ENCODE results near the gene CDK11B.
"Not testable (repeated sequence)": the region's sequence is repeated elsewhere in the genome, so short reads cannot be mapped to it uniquely, and the experiment has no call there.

The CDK11B gene

DNA sequence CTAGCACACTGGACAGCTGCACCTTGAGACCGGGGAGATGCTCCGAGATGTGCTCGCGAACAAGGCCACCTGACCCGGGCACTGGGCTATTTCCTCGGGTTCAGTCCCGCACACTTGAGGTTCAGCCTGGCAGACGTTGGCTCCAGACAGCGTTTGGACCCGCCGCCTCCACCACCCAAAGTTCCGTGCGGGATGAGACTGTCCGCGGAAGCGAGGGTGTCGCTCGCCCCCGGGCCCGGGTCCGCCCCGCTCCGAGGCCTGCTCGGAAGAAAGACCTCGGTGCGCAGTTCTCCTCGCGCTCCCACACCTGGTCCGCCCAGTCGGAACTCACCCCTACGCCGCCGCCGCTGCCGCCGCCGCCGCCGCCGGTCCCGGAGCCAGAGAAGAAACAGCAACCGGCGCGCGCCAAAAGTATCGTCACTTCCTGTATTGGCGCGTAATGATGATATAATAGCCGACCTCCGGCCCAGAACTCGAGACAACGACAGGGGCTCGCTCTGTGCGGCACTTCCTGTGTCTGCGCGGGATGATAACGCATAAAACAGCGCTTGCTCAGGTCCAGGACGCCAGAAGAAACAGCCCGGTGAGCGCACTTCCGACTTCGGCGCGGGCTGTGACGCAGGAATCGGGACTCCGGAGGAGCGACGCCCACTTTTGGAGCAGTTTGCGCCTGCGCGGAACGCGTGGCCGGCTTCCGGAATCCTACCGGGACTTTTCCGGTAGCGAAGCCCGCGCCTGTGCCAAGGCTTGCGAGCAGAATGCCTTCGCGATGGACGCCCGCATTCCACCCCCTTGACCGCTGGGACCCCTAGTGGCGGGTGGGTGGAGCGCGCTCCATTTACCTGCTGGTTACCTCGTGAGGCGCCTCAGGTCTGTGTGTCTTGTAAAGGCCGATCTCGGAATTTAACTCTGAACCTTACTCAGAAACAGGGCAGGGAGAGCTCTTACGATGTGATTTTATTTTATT lies at the start of gene CDK11B:
TSS of gene CDK11B (minus strand) at position 422 of the 967 bp plus-strand sequence. CDS start 1,519 bp downstream, outside the sequence.
- DNase-seq (ENCODE audit: low read depth in 2 of 2), result peak; percentile 95 to 98

DNA sequence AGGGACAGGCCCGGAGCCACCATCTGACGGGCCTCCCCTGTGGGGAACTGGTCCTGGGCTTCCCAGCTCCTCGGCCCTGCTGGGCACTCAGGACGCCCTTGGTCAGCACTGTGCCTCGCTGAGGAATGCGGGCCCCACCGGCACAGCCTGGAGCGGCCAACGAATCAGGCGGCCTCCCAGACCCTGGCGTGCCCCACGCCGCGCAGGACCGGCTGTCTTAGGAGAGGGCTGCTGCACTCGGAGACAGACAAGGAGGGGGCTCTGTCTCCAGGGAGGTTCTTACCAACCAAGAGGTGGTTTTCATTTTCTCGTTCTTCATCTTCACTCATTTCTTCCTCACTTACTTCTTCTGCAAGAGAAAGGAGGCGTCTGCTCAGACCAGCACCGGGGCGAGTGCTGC lies 49.1 kb upstream of the CDK11B start:
- DNase-seq (ENCODE audit: low read depth in 2 of 2), result not testable (repeated sequence)

DNA sequence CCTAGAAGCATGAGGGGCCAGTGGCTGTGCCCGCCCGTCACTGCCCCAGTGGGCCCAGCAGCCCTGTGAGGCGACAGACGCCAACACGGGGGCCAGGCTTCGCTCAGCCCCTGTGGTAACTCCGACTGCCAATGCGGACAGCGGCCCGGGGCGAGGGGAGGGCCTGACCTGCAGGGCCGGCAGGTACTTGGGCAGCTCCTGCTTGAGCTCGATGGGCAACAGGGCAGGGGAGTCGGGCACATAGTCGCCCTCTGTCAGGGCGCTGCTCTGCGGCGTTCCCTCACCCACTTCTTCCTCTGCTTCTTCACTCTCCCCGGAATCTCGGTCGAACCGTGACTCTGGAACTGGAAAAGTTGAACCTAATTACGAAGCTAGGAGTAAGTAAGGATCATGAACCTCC lies 48.4 kb upstream of the CDK11B start:
- not testable (repeated sequence) for DNase-seq (ENCODE audit: low read depth in 2 of 2)

DNA sequence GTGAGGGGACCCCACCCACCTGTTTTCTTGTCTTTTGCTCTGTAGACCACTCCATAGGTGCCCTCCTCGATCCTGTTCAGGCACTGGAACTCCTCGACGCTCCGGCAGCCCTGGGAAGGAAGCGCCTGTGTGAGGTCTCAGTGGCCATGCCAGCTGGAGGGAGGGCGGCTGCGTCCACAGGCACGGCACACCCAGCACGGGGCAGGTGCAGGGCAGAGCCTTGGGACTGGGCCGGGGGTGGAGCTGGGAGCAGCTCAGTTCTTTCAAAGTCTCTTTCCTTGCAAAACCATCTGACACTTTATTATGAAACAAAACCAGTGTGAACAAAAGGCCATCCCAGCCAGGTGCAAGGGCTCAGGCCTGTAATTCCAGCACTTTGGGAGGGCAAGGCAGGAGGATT lies 46.8 kb upstream of the CDK11B start:
- not testable (repeated sequence) for DNase-seq (ENCODE audit: low read depth in 2 of 2)

DNA sequence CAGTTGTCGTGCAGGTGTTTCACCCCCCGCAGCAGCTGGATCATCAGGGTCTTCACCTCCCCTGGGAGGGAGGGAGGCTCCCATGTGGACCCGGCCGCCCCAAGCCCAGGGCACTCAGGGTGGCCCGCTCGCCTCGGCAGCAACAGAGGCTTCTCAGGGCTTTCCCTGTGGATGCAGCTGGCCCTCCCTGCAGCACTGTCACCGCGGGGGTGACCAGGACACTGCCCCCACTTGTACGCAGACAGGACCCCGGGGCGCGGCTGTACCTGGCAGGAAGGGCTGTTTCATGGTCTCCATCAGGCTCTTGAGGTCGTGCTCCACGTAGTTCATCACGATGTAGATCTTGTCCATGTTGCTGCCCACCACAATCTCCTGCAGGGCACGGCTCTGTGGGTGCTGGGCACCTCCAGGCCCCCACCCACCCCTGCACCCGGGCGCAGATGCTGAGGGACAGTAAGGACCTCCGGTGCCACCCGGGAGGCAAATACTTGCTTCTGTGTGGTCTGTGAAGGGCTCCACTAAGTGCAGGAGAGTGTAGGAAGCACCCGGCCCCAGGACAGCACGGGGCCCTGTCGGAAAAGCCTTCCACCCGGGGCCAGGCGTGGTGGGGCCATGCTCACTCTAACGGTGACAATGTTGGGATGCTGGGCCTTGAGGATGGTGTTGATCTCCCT lies 45.6 kb upstream of the CDK11B start:
- not testable (repeated sequence) for DNase-seq (ENCODE audit: low read depth in 2 of 2)

DNA sequence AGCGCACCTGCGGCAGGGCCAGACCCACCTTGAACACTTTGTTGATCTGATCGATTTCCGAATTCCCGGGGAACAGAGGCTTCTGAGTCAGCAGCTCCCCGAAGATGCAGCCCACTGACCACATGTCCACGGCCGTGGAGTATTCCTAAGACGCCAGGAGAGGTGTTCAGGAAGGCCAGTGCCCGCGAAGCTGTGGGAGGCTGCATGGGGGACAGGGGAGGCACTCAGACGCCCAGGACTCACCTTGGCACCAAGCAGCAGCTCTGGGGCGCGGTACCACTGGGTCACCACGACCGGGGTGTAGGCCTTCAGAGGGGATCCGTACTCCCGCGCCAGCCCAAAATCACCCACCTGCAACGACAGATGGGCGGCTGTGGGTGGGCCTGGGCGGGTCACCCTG lies 45.0 kb upstream of the CDK11B start:
- DNase-seq (ENCODE audit: low read depth in 2 of 2), result no peak

DNA sequence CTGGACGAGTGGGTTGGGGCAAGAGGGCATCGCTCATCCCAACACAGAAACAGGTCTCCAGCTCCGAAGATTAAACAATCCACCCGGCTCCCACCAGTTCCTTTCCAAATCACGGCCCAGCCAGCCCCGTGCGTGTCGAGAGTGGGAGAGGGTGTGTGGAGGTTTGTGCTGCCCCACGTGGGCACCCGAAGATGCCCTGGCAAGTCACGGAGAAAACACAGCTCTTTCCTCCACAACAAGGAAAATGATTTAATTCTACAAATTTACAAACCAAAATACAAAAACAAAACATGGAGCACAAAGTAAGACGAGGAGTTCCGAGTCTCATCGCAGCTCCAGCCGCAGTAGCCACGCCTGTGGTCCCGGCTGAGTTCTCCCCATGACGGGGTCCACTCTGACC lies 43.7 kb upstream of the CDK11B start:
- not testable (repeated sequence) for DNase-seq (ENCODE audit: low read depth in 2 of 2)

DNA sequence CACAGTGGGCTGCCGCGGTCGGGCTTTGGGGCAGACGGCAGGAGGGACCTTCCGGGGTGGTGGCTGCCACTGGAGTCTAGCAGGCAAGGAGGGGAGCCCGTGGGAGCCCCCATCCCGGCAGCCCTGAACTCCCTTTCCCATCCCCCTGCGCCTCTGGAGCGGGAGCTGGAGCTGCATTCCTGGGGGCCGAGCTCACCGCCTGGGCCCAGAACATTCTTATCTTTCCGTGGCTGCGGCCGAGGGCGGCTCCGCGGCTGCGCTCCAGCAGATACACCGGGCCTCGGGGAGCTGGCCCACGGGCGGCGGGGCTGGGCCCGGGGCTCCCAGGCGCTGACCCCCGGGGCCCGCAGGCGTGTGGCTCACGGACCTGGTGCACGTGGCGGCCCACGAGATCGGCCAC lies 41.8 kb upstream of the CDK11B start:
- not testable (repeated sequence) for DNase-seq (ENCODE audit: low read depth in 2 of 2)

DNA sequence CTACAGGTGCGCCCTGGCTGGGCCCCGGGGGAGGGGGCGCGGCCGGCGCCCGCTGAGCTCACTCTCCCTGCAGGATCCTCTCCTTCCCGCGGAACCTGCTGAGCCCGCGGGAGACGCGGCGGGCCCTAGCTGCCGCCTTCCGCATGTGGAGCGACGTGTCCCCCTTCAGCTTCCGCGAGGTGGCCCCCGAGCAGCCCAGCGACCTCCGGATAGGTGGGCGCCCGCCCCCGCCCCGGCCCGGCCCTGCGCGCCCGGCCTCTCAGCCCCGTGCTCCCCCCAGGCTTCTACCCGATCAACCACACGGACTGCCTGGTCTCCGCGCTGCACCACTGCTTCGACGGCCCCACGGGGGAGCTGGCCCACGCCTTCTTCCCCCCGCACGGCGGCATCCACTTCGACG lies 41.3 kb upstream of the CDK11B start:
- not testable (repeated sequence) for DNase-seq (ENCODE audit: low read depth in 2 of 2)

DNA sequence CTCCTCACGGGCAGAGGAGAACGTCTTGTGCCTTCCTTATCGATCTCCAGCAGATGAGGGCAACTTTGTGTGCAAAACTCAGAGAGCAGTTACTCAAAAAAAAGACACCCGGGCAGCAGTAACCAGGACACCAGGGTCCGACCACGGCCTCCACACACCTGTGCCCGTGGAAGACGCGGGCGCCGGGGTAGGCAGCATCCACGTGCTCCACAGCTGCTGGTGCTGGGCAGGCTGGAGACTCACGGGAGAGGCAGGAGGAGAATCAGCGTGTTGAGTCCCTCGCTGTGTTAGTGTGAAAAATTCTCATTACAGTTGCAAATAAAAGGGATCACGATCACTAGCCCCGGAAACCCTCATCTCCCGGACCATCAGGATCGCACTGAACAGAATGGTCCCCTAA lies 40.3 kb upstream of the CDK11B start:
- not testable (repeated sequence) for DNase-seq (ENCODE audit: low read depth in 2 of 2)

DNA sequence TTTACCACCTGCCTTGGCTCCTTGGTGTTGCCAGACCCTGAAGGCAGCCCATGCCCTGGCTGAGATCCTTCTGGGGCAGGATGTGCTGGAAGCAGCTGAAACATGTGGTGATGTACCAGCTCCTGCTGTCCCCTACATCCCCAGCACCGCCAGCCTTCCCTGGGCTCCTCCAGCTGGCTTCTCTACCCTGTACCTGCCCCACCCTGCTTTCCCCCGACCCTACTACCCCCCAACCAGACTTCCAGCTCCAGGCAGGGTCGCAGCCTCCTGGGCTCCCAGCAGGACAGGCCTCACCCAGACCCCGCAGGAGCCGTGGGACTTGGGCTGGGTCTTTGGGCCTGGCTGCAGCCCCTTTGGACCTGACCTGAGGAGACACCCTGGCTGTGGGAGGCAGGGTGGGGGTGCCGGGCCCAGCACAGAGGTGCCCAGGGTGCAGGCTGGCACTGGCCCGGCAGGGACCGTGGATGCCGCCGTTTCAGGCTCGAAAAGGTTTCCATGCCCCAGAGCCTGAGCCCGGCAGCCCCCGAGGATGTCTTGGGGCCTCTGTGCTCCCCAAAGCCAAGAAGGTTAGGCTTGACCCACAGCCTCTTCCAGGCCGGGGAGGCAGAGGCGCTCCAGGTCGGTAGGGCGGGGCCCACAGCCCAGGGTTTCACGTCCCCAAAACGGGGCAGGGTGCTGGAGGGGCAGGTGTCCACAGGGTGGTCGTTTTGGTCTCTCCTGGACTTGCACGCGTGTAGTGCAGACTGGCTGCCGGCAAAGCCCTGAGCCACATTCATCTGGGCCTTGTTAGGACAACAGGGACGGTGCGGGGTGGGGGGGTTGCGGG lies 38.8 kb upstream of the CDK11B start:
- not testable (repeated sequence) for DNase-seq (ENCODE audit: low read depth in 2 of 2)

DNA sequence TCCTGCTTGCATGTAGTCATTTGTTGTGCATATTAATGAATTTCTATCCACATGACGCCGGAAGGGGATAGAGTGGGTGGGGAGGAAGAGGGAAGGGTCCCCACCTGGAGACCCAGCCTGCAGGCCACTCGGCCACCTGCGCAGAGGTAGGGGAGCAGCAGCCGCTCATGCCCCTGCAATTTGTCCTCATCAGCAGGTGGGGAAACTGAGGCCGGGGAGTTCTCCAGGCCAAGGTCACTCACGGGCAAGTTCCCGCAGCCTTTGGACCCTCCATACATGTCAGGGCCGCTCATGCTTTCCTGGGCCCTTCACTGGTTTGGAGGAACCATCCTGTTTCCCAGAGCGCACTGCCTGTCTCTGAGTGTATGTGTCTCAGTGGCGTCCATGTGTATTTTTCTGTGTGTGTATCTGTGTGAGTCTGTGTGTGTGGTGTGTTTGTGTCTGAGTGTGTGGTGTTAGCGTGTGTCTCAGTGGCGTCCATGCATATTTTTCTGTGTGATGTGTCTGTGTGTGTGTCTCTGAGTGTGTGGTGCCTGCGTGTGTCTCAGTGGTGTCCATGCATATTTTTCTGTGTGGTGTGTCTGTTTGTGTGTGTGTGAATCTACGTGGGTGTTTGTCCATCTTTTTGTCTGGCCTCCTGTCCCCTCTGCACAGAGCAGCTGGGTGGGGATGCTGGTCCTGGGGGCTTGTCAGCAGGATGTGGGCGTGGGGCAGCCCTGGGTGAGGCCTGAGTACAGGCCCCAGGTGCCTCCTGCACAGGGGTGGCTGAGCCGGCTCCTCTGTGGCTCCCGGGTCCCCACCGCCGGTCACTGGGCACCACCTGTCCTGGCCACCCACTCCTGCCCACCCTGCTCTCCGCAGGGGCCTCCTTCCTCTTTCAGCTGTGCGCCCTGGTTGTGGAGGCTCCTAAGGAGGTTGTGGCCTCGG lies 37.9 kb upstream of the CDK11B start:
- not testable (repeated sequence) for DNase-seq (ENCODE audit: low read depth in 2 of 2)

DNA sequence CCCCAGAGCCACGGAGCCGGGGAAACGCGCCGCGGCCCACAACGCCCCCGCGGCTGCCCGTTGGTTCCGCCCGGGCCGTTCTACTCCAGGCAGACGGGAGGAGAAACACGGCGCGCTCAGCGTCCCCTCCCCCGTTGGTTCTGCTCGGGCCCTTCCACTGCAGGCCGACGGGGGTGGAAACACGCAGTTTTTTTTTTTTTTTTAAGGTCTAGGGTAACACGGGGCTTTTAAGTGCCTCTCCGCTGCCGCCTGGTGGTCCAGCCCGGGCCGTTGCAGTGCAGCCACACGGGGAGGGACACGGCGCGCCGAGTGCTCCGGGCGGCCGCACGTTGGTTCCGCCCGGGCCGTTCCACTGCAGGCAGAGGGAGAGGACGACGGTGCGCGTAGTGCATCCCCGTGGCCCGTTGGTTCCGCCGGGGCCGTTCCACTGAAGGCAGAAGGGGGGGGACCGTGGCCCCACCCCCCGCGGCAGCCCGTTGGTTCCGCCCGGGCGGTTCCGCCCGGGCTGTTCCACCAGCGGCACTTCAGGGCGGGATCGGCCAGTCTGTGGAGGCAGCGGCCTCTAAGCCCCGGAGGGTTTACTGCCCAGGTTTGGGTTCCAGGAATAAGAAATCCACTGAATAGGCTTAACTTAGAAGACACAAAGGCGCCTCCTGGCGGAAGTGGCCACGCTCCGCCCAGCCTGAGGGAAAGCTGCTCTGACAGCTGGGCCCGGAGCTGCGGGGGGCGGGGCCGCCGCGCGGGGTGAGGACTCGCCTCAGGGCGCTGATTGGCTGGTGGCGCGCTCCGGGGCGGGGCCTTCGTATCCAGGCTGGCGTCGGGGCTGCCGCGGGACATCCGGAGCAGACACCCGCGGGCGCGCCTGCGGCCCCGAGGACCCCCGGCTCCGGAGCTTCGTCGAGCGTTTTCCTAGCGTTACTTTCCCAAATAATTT lies 34.2 kb upstream of the CDK11B start, which contains the start of gene SLC35E2B:
TSS of gene SLC35E2B (minus strand) at position 82 of the 934 bp plus-strand sequence. CDS start 16,096 bp downstream, outside the sequence.
- peak; percentile 62 to 83 for DNase-seq (ENCODE audit: low read depth in 2 of 2)

DNA sequence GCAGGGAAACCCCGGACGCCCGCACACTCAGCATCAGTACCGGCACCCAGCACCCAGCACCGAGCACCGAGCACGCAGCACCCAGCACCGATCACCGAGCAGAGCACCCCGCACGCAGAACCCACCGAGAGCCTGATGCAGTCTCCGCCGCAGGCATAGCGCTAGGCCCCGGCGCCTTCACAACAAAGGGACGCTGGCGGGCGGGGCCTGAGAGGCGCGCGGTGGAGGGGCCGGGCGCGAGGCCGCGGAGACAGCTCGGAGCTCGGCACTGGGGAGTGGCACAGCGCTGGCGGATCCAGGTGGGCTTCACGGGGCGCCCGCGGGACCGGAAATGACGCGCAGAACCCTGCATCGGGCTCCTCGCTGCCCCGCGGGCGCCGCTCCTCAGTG lies 33.5 kb upstream of the CDK11B start:
- DNase-seq (ENCODE audit: low read depth in 2 of 2), result peak in 1 of 2 donors; percentile 55

DNA sequence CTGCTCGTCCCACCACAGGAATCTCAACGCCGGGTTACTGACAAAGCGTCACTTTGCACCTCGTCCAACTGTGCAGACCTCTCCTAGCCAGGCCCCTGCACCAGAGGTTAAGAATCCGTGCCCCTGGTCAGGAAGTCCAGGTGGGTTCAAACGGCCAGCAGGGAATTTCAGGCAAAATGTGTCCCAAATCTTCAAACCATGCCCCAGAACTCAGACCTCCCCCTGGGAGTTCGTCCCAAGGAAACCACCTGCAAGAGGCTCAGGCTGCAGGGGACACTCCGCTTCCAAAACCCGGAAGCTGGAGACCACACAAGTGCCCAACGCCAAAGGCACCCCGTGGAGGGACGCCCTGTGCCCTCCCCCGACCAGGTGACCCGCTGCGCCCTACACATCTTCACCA lies 32.6 kb upstream of the CDK11B start:
- DNase-seq (ENCODE audit: low read depth in 2 of 2), result not testable (repeated sequence)

DNA sequence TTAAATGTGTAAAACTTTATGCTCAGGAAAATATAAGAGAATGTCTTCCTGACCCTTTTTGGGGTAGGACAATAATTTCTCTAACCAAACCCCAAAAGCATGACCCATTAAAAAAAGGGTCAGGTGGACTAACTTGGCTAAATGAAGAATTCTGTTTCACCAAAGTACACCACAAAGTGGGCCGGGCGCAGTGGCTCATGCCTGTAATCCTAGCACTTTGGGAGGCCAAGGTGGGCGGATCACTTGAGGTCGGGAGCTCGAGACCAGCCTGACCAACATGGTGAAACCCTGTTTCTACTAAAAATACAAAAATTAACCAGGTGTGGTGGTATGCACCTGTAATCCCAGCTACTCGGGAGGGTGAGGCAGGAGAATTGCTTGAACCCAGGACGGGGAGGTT lies 30.7 kb upstream of the CDK11B start:
- not testable (repeated sequence) for DNase-seq (ENCODE audit: low read depth in 2 of 2)

DNA sequence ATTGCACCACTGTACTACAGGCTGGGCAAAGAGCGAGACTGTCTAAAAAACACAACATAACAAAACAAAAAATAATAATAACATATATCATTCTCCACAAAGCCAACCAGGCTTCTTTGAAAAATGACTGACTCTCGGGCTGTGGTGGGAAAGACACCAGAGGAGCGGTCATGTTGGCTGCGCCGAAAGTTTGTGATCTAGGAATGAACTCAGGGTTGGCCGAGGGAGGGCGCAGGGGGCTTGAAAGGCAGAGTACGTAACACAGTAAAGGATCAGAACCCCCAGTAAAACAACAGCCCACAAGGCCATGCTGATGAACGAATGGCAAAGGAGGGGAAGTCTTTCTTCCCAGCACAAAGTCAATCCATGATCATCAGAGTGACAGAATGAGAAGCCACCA lies 29.0 kb upstream of the CDK11B start:
- no peak for DNase-seq (ENCODE audit: low read depth in 2 of 2)

DNA sequence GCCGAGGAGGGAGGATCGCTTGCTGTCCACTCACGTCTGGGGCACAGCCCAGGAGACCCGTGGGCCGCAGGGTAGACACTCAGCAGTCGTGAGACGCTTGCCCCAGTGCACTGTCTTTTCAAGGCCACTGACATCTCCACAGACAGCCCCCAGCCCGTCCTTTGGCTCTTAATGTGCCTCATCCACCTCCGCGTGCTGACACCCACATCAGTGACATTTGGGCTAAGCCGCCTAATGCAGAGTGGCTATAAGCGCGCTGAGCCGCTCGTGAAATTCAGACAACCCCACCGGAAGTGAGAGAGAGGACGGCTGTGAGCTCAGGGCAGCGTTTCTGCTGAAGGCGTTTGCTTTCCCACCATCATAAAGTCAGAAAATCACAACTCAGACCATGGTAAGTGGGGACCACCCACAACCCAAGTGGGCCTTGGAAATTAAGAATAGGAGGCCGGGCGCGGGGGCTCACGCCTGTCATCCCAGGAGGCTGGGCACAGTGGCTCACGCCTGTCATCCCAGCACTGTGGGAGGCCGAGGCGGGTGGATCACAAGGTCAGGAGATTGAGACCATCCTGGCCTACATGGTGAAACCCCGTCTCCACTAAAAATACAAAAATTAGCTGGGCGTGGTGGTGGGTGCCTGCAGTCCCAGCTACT lies 25.4 kb upstream of the CDK11B start:
- no peak for DNase-seq (ENCODE audit: low read depth in 2 of 2)

All from stimulated activated CD4-positive, alpha-beta T cell treated with anti-CD3 and anti-CD28 coated beads, Interleukin-1b, Interleukin-23, amount 100 ng/mL, for 1 hour (primary cell).